ENCODE measurements around the gene SIGLEC11. TPM values are rescaled to one million over a fixed set of nuclear protein-coding genes. Genes with fewer than 3 reads are reported as not detected.

The SIGLEC11 gene
- total and polyA plus RNA-seq, 2 of the 13 experiments (the other 11 are each of a cell fraction or from before 2014, with no cell fraction given), result not detected

DNA sequence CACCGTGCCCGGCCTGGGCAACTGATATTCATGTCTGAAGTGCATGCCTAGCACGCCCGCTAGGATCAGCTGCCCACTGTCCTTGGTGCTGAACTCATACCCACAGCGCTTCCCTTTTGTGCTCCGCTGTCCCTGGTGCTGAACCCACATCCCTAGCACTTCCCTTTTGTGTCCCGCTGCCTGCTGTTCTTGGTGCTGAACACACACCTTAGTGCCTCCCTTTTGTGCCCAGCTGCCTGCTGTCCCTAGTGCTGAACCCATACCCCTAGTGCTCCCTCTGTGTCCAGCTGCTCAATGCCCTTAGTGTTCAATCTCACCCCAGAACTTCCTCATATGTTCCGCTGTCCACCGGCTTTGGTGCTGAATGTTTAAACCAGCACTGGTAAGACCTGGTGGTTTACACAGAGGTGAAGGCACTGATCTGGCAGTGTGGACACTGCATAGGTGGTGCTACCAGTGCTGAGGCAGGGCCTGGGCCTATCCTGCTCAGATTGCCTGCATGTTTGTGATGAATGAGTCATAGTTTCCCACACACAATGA is 26.3 kb upstream of the SIGLEC11 start (continued):
- TF ChIP-seq, protein P1, sequence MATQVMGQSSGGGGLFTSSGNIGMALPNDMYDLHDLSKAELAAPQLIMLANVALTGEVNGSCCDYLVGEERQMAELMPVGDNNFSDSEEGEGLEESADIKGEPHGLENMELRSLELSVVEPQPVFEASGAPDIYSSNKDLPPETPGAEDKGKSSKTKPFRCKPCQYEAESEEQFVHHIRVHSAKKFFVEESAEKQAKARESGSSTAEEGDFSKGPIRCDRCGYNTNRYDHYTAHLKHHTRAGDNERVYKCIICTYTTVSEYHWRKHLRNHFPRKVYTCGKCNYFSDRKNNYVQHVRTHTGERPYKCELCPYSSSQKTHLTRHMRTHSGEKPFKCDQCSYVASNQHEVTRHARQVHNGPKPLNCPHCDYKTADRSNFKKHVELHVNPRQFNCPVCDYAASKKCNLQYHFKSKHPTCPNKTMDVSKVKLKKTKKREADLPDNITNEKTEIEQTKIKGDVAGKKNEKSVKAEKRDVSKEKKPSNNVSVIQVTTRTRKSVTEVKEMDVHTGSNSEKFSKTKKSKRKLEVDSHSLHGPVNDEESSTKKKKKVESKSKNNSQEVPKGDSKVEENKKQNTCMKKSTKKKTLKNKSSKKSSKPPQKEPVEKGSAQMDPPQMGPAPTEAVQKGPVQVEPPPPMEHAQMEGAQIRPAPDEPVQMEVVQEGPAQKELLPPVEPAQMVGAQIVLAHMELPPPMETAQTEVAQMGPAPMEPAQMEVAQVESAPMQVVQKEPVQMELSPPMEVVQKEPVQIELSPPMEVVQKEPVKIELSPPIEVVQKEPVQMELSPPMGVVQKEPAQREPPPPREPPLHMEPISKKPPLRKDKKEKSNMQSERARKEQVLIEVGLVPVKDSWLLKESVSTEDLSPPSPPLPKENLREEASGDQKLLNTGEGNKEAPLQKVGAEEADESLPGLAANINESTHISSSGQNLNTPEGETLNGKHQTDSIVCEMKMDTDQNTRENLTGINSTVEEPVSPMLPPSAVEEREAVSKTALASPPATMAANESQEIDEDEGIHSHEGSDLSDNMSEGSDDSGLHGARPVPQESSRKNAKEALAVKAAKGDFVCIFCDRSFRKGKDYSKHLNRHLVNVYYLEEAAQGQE (IDR thresholded peaks at IDR 0.05; ENCODE audit: borderline replicate concordance in 1 of 2, low read depth in 1 of 2, low read length in 2 of 2), result peak; percentile 84 to 97
- TF ChIP-seq NFIC (IDR thresholded peaks at IDR 0.05; ENCODE audit: low read length), result no peak
- peak; percentile 100 for TF ChIP-seq MEF2D (CRISPR knock-in tag; IDR thresholded peaks at IDR 0.05)
- TF ChIP-seq CENPX (CRISPR knock-in tag; IDR thresholded peaks at IDR 0.05), result peak; percentile 96; the same call in 1 of the 2 replicates
- peak; percentile 99 for TF ChIP-seq ARNTL (CRISPR knock-in tag; IDR thresholded peaks at IDR 0.05)
- TF ChIP-seq ZNF414 (CRISPR knock-in tag; IDR thresholded peaks at IDR 0.05), result peak; percentile 100
- TF ChIP-seq DR1 (CRISPR knock-in tag; IDR thresholded peaks at IDR 0.05), result peak; percentile 95
- TF ChIP-seq ZNF713 (CRISPR knock-in tag; IDR thresholded peaks at IDR 0.05), result peak; percentile 100; the same call in 1 of the 2 replicates
- TF ChIP-seq FOXK2 (IDR thresholded peaks at IDR 0.05), result no peak
- TF ChIP-seq ARID5B (CRISPR knock-in tag; IDR thresholded peaks at IDR 0.05), result peak; percentile 98
- peak; percentile 100 for TF ChIP-seq KLF12 (CRISPR knock-in tag; IDR thresholded peaks at IDR 0.05; ENCODE audit: borderline replicate concordance)
- peak; percentile 100 for TF ChIP-seq ZSCAN21 (CRISPR knock-in tag; IDR thresholded peaks at IDR 0.05; ENCODE audit: borderline replicate concordance)
- TF ChIP-seq, protein P2, sequence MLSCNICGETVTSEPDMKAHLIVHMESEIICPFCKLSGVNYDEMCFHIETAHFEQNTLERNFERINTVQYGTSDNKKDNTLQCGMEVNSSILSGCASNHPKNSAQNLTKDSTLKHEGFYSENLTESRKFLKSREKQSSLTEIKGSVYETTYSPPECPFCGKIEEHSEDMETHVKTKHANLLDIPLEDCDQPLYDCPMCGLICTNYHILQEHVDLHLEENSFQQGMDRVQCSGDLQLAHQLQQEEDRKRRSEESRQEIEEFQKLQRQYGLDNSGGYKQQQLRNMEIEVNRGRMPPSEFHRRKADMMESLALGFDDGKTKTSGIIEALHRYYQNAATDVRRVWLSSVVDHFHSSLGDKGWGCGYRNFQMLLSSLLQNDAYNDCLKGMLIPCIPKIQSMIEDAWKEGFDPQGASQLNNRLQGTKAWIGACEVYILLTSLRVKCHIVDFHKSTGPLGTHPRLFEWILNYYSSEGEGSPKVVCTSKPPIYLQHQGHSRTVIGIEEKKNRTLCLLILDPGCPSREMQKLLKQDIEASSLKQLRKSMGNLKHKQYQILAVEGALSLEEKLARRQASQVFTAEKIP (CRISPR knock-in tag; IDR thresholded peaks at IDR 0.05; ENCODE audit: borderline replicate concordance), result peak; percentile 97; the same call in 1 of the 2 replicates
- TF ChIP-seq CBX2 (IDR thresholded peaks at IDR 0.05; ENCODE audit: low read depth, low read length), result no peak
- TF ChIP-seq CBX2 (CRISPR knock-in tag; IDR thresholded peaks at IDR 0.05; ENCODE audit: low read depth), result peak; percentile 99
- TF ChIP-seq KLF16 (CRISPR knock-in tag; IDR thresholded peaks at IDR 0.05), result peak; percentile 99 to 100; a peak in 3 of 4 replicates
- TF ChIP-seq ZBTB7B (CRISPR knock-in tag; IDR thresholded peaks at IDR 0.05), result peak; percentile 99
- TF ChIP-seq KLF13 (CRISPR knock-in tag; IDR thresholded peaks at IDR 0.05), result peak; percentile 100
